GM12878 (cell line): ENCODE measurements around the gene F2. TPM values are rescaled to one million over a fixed set of nuclear protein-coding genes. Genes with fewer than 3 reads are reported as not detected.

Source experiments
- ATAC-seq: fragments of 200-7000 bp; cut with Tn5 transposase; 3 replicates; pipeline ENCODE4 v1.9.1; 2020; ENCODE audit warnings: mild to moderate bottlenecking, moderate library complexity
- BruUV-seq: library from RNA; stranded (reverse); fragments of 400-500 nt; replicated peaks from 2 replicates; lab custom pipeline; 2021; lab: Mats Ljungman, UMichigan
- CTCF ChIA-PET: fragments of 300-600 bp; sonication (Branson Sonifier 250); formaldehyde crosslinking; extraction: SDS; loops from one replicate; lab custom pipeline; 2021; ENCODE audit warnings: inconsistent platforms; lab: Yijun Ruan, JAX
- POLR2A ChIA-PET: fragments of 350-600 bp; formaldehyde crosslinking; extraction: SDS; loops from one replicate; lab custom pipeline; 2021; ENCODE audit warnings: inconsistent platforms; lab: Charles Lee
- RAD21 ChIA-PET: fragments of 300-600 bp; sonication (Branson Sonifier 250); formaldehyde crosslinking; loops from one replicate; lab custom pipeline; 2023; ENCODE audit warnings: antibody characterized with exemption; ENCODE audit not compliant: unreplicated experiment; lab: Charles Lee
- SMC1A ChIA-PET: fragments of 300-600 bp; sonication (Branson Sonifier 250); formaldehyde crosslinking; loops from one replicate; lab custom pipeline; 2023; ENCODE audit not compliant: unreplicated experiment, uncharacterized antibody; lab: Charles Lee
- DNase-seq: peaks from one replicate; pipeline ENCODE4 v3.0.0-alpha.2; 2011; ENCODE audit warnings: low read depth, low spot score
- FAIRE-seq: peaks from 3 replicates; lab custom pipeline; 2011; peaks lifted over from hg19 to GRCh38; lab: Jason Lieb, UNC
- H2AFZ ChIP-seq: 2 replicates; pipeline ENCODE4 v1.6.0; 2011; ENCODE audit warnings: low read depth, low read length, control low read depth; ENCODE audit not compliant: control insufficient read depth
- H3K27ac ChIP-seq: 2 replicates; pipeline ENCODE4 v1.5.1; 2011; ENCODE audit warnings: control low read depth; ENCODE audit not compliant: control insufficient read depth, insufficient read depth
- H3K27me3 ChIP-seq, 2 experiments: replicated peaks in 1 of 2; 2 replicates each; pipeline versions ENCODE4 v1.6.0 to v1.6.1; 2011; ENCODE audit warnings: low read length in 1 of 2; ENCODE audit not compliant: control insufficient read depth in 2 of 2, insufficient read depth in 2 of 2
- H3K36me3 ChIP-seq, 2 experiments: 2 replicates each; pipeline ENCODE4 v1.5.1; 2011; ENCODE audit warnings: low read length in 1 of 2; ENCODE audit not compliant: control insufficient read depth in 2 of 2, insufficient read depth in 2 of 2
- H3K4me1 ChIP-seq: 2 replicates; pipeline ENCODE4 v1.6.1; 2011; ENCODE audit warnings: mild to moderate bottlenecking, low read length, moderate library complexity, mixed read lengths; ENCODE audit not compliant: control insufficient read depth, insufficient read depth
- H3K4me2 ChIP-seq: 2 replicates; pipeline ENCODE4 v1.6.0; 2011; ENCODE audit warnings: control low read depth; ENCODE audit not compliant: control insufficient read depth, insufficient read depth
- H3K4me3 ChIP-seq: fragments of 200-600 bp; sonication (generic); 2 replicates; pipeline ENCODE4 v1.5.1; 2016
- H3K79me2 ChIP-seq: 2 replicates; pipeline ENCODE4 v1.6.0; 2011; ENCODE audit warnings: low read length; ENCODE audit not compliant: control insufficient read depth, insufficient read depth
- H3K9ac ChIP-seq: 2 replicates; pipeline ENCODE4 v1.8.0; 2011; ENCODE audit warnings: low read length, control low read depth, mixed read lengths; ENCODE audit not compliant: control insufficient read depth, insufficient read depth
- H3K9me3 ChIP-seq: replicated peaks from 3 replicates; pipeline ENCODE4 v1.5.1; 2011; ENCODE audit warnings: mild to moderate bottlenecking, low read length; ENCODE audit not compliant: control insufficient read depth, insufficient read depth
- H4K20me1 ChIP-seq: 2 replicates; pipeline ENCODE4 v1.6.0; 2011; ENCODE audit not compliant: control insufficient read depth, insufficient read depth
- ETV6 ChIP-seq, 2 experiments: fragments of 450-650 bp in 1 of 2; IDR thresholded peaks in 1 of 2; conservative IDR thresholded peaks in 1 of 2; 2 replicates each; pipeline ENCODE4 v1.6.1; 2014; ENCODE audit warnings: antibody characterized with exemption in 1 of 2, borderline replicate concordance in 1 of 2, low read depth in 1 of 2, mild to moderate bottlenecking in 1 of 2, moderate library complexity in 1 of 2
- FOXM1 ChIP-seq: IDR thresholded peaks from 2 replicates; pipeline ENCODE4 v1.6.1; 2012; ENCODE audit warnings: low read depth, mild to moderate bottlenecking, inconsistent platforms, low read length, moderate library complexity
- KDM1A ChIP-seq: fragments of 200-600 bp; sonication (generic); IDR thresholded peaks from 2 replicates; pipeline ENCODE4 v1.6.1; 2016; ENCODE audit warnings: borderline replicate concordance
- MLLT1 ChIP-seq: fragments of 450-650 bp; IDR thresholded peaks from 2 replicates; pipeline ENCODE4 v1.6.1; 2016; ENCODE audit warnings: mild to moderate bottlenecking
- MTA2 ChIP-seq: fragments of 450-650 bp; IDR thresholded peaks from 2 replicates; pipeline ENCODE4 v1.6.1; 2016; ENCODE audit warnings: low read depth, mild to moderate bottlenecking, moderate library complexity
- MXI1 ChIP-seq: fragments of 150-350 bp; IDR thresholded peaks from 2 replicates; pipeline ENCODE4 v1.6.1; 2011; ENCODE audit warnings: low read depth, mild to moderate bottlenecking, inconsistent platforms, low read length, improper control_type of control experiment
- NFIC ChIP-seq: IDR thresholded peaks from 2 replicates; pipeline ENCODE4 v1.6.1; 2012; ENCODE audit warnings: low read depth, mild to moderate bottlenecking, inconsistent platforms, low read length, moderate library complexity
- NFYA ChIP-seq: IDR thresholded peaks from 2 replicates; pipeline ENCODE4 v1.6.1; 2011; ENCODE audit warnings: low read depth, mild to moderate bottlenecking, low read length, improper control_type of control experiment, borderline replicate concordance
- REST ChIP-seq: IDR thresholded peaks from 2 replicates; pipeline ENCODE4 v1.6.1; 2012; ENCODE audit warnings: mild to moderate bottlenecking, low read depth, low read length
- SMARCA5 ChIP-seq: fragments of 450-650 bp; IDR thresholded peaks from 2 replicates; pipeline ENCODE4 v1.6.1; 2017; ENCODE audit warnings: mild to moderate bottlenecking
- SREBF2 ChIP-seq: IDR thresholded peaks from 2 replicates; pipeline ENCODE4 v1.6.1; 2012; ENCODE audit warnings: mild to moderate bottlenecking, low read length
- YY1 ChIP-seq: IDR thresholded peaks from 2 replicates; pipeline ENCODE4 v1.6.1; 2011; ENCODE audit warnings: low read depth, mild to moderate bottlenecking, low read length
- ZNF274 ChIP-seq: IDR thresholded peaks from one replicate; pipeline ENCODE4 v1.8.0; 2011; ENCODE audit not compliant: insufficient read length, insufficient read depth
- WGBS: methylation state at CpG from one replicate; pipeline ENCODE4 v1.1.6; 2016; ENCODE audit warnings: low lambda C conversion rate; ENCODE audit not compliant: insufficient replicate concordance, insufficient coverage; ENCODE audit errors: missing lambda C conversion rate; 5-methylcytosine and 5-hydroxymethylcytosine counted together
- in situ Hi-C: fragments of 300-500 bp; cut with MboI; formaldehyde crosslinking; loops from 9 replicates; pipeline ENCODE4 v1.14.3; 2018; ENCODE audit warnings: mixed read lengths
- intact Hi-C: fragments of 100-400 bp; cut with micrococcal nuclease; formaldehyde crosslinking; loops from one replicate; pipeline ENCODE4 v1.14.2; 2022; ENCODE audit not compliant: unreplicated experiment
- polyA plus RNA-seq, 11 experiments: library from polyadenylated mRNA; depleted of rRNA in 4 of 11; unstranded in 6 of 11; stranded (reverse) in 5 of 11; fragments of >200 nt; fragmentation: Nextera tagmentation in 4 of 11; fragmentation: Illumina TruSeq in 1 of 11; extraction: Ambion mirVana in 4 of 11; extraction: Trizol in 1 of 11; gene quantifications; 1 replicate in 1 of 11; 2 replicates in 10 of 11; pipeline versions ENCODE4 v1.2.1 to v1.2.3, GENCODE V29; 2011 to 2016; ENCODE audit warnings: inconsistent platforms in 2 of 11, missing spikeins in 2 of 11, low read depth in 1 of 11
- total RNA-seq, 4 experiments: library from RNA; depleted of rRNA in 3 of 4; stranded (reverse); fragments of >200 nt in 3 of 4; fragmentation: Illumina TruSeq in 1 of 4; extraction: Trizol in 1 of 4; gene quantifications; 2 replicates each; pipeline versions ENCODE4 v1.2.1 to v1.2.3, GENCODE V29; 2013 to 2021

The F2 gene
- total and polyA plus RNA-seq, 10 of the 15 experiments (the other 5 are each of a cell fraction or from before 2014, with no cell fraction given), result 0.23 to 0.72 TPM; not detected in 8

DNA sequence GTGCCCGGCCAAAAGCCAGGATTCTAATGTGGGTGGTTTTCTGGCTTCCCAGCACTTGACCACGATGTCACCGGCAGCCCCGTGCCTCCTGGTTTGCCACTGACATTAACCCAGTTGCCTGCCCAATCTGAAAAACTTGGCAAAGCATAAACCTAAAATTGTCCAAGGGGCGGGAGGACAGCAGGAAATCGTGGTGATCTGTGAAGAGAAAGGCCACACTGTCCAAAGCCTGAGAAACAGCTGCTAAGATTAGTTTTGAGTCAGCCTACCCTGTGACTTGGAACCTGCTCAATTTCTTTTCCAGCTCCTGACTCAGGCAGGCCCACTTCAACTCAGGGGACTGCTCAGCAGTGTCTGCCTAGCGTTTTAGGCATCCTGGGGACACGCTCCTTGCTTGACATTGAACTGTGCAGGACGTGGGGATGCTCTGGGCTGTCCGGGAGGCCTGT, 8.2 kb upstream of the F2 start:
- FAIRE-seq (no peak), DNase-seq (no peak), ATAC-seq (no peak)
- BruUV-seq, result no TSS peak
- POLR2A ChIA-PET, result interaction anchor here (0.6 kb wide), 1 partner anchor 629 kb away, joined by 3 read pairs; no protein-coding TSS in a partner anchor
- Histone ChIP-seq H3K4me3 (no peak overlapping the region), H3K9me3 (no peaks in the 10 kb centered on the region), H4K20me1 (no peaks in the 10 kb centered on the region), H3K27me3 (no peaks in the 10 kb centered on the region), H3K9ac (no peak overlapping the region), H3K36me3 (peaks cover 1 to 3% of the 10 kb centered on the region in 2 experiments; a peak in 2 of 4 replicates), H3K4me2 (no peak overlapping the region), H3K4me1 (no peaks in the 10 kb centered on the region), H3K79me2 (no peaks in the 10 kb centered on the region), H2AFZ (no peak overlapping the region), H3K27ac (no peak overlapping the region)
- in situ Hi-C loops, result no loop called here
- RAD21 ChIA-PET, result no interaction called here
- CTCF ChIA-PET, result interaction anchor here (0.6 kb wide), 1 partner anchor 180 kb away, joined by 4 read pairs; no protein-coding TSS in a partner anchor
- no peak for TF ChIP-seq ZNF274
- no peak for TF ChIP-seq MLLT1
- TF ChIP-seq MTA2, result no peak
- TF ChIP-seq NFYA, result no peak
- no peak for TF ChIP-seq REST
- TF ChIP-seq YY1, result no peak
- no peak for TF ChIP-seq KDM1A
- TF ChIP-seq MXI1, result no peak
- no peak for TF ChIP-seq NFIC
- TF ChIP-seq SREBF2, result no peak
- no peak for TF ChIP-seq FOXM1
- no peak for TF ChIP-seq SMARCA5
- TF ChIP-seq ETV6 (conservative IDR thresholded peaks at IDR 0.05 in 1 of 2, IDR thresholded peaks at IDR 0.05 in 1 of 2; ENCODE audit: borderline replicate concordance in 1 of 2, low read depth in 1 of 2), result no peak
- intact Hi-C loops, result no loop called here
- 82% methylated on average over 10 of the region's 10 CpGs for WGBS
- SMC1A ChIA-PET, result interaction anchor here (1.6 kb wide), 1 partner anchor 9 kb away, joined by 3 read pairs; no protein-coding TSS in a partner anchor
